ENCODE results near the gene PCDH17. TPM values are rescaled to one million over a fixed set of nuclear protein-coding genes. Genes with fewer than 3 reads are reported as not detected.

Gene PCDH17
- total and polyA plus RNA-seq, 2 donors (not counting 1 experiment from before 2014, with no cell fraction given) = not detected

- CTCF ChIA-PET = no interaction called here
- peaks cover 40% of the 10 kb centered on the region for H3K27me3 Mint-ChIP-seq
Measured at GRCh38 chr13:57632276-57633140, 964 bp downstream of the PCDH17 start.

More at GRCh38 chr13:57632276-57633140, 964 bp downstream of the PCDH17 start:
- intact Hi-C loops (cut with micrococcal nuclease) = no loop called here
- POLR2A ChIA-PET = no interaction called here
- H3K27ac Mint-ChIP-seq = no peak overlapping the region
- peak overlapping the region; percentile 86 for H3K4me3 Mint-ChIP-seq
- Histone ChIP-seq H3K4me2 (replicated peaks; ENCODE audit: low read depth, low read length, poor library complexity, severe bottlenecking) (peak overlapping the region; percentile 73), H2AFZ (ENCODE audit: insufficient read depth, low read depth, low read length, poor library complexity, severe bottlenecking) (peak overlapping the region; percentile 53), H4K20me1 (ENCODE audit: control insufficient read depth, insufficient read depth, low read length, poor library complexity, severe bottlenecking) (no peaks in the 10 kb centered on the region), H3K9ac (ENCODE audit: low read length) (peak overlapping the region; percentile 54), H3K4me3 (ENCODE audit: control extremely low read depth in 1 of 5, extremely low read depth in 1 of 5, insufficient read depth in 1 of 5, low read depth in 2 of 5, low read length in 4 of 5) (peak overlapping the region in 3 of 5 experiments; percentile 42 to 55 (median 44)), H3K36me3 (replicated peaks in 1 of 2; ENCODE audit: control extremely low read depth in 1 of 2, control insufficient read depth in 1 of 2, extremely low read depth in 1 of 2, insufficient read depth in 2 of 2, low read length in 1 of 2) (no peaks in the 10 kb centered on the region), H3K27me3 (replicated peaks in 1 of 4; ENCODE audit: control extremely low read depth in 1 of 4, control insufficient read depth in 3 of 4, insufficient read depth in 4 of 4, low read length in 3 of 4) (peaks cover 0 to 59% (median 40%) of the 10 kb centered on the region in 4 experiments), H3K27ac (ENCODE audit: low read length in 2 of 2) (no peak overlapping the region), H3K9me3 (ENCODE audit: control extremely low read depth in 1 of 3, control insufficient read depth in 2 of 3, insufficient read depth in 1 of 3, low read length in 2 of 3) (peaks cover 0 to 46% (median 1%) of the 10 kb centered on the region in 3 donors), H3K79me2 (ENCODE audit: control insufficient read depth, insufficient read depth, low read length) (no peaks in the 10 kb centered on the region), H3K4me1 (ENCODE audit: control insufficient read depth in 2 of 2, insufficient read depth in 2 of 2, low read length in 2 of 2) (peaks cover 34 to 48% of the 10 kb centered on the region in 2 donors)
- ATAC-seq (ENCODE audit: low read depth) (no peak), DNase-seq (peak; percentile 16)
- TF ChIP-seq CTCF (IDR thresholded peaks at IDR 0.05) (no peak), EZH2 (IDR thresholded peaks at IDR 0.05; ENCODE audit: borderline replicate concordance, insufficient read depth, low read depth, low read length, poor library complexity, severe bottlenecking) (no peak)
- 14% methylated on average over 70 of the region's 70 CpGs for WGBS (ENCODE audit: insufficient coverage)
- no peaks in the 10 kb centered on the region for H3K9me3 Mint-ChIP-seq (ENCODE audit: insufficient read depth)
- H3K4me1 Mint-ChIP-seq = peaks cover 36% of the 10 kb centered on the region

All from B cell (primary cell).